GM23248 (cell line): ENCODE measurements around the gene GOLGA3. TPM values are rescaled to one million over a fixed set of nuclear protein-coding genes. Genes with fewer than 3 reads are reported as not detected.

ENCODE experiments used
- DNase-seq: peaks from one replicate; pipeline ENCODE4 v3.0.0-alpha.2; 2015
- H2AFZ ChIP-seq: fragments of 200-600 bp; sonication (generic); 2 replicates; pipeline ENCODE4 v1.6.1; 2016; ENCODE audit warnings: antibody characterized with exemption
- H3F3A ChIP-seq: fragments of 200-600 bp; sonication (generic); 2 replicates; pipeline ENCODE4 v1.6.1; 2016; ENCODE audit warnings: mild to moderate bottlenecking, antibody characterized with exemption, mixed run types; ENCODE audit not compliant: insufficient read depth
- H3K27ac ChIP-seq: fragments of 200-600 bp; sonication (generic); 2 replicates; pipeline ENCODE4 v1.5.1; 2016; ENCODE audit warnings: mild to moderate bottlenecking
- H3K27me3 ChIP-seq: fragments of 200-600 bp; sonication (generic); replicated peaks from 2 replicates; pipeline ENCODE4 v1.6.1; 2016; ENCODE audit warnings: mild to moderate bottlenecking; ENCODE audit not compliant: insufficient read depth
- H3K36me3 ChIP-seq: fragments of 200-600 bp; sonication (generic); 2 replicates; pipeline ENCODE4 v1.6.1; 2016; ENCODE audit warnings: low read depth, mild to moderate bottlenecking
- H3K4me1 ChIP-seq: fragments of 200-600 bp; sonication (generic); 2 replicates; pipeline ENCODE4 v1.6.1; 2016; ENCODE audit warnings: mild to moderate bottlenecking; ENCODE audit not compliant: insufficient read depth
- H3K4me2 ChIP-seq: fragments of 200-600 bp; sonication (generic); one replicate; pipeline ENCODE4 v1.6.1; 2016; ENCODE audit warnings: mild to moderate bottlenecking; ENCODE audit not compliant: unreplicated experiment
- H3K4me3 ChIP-seq: fragments of 200-600 bp; sonication (generic); 2 replicates; pipeline ENCODE4 v1.5.1; 2016; ENCODE audit warnings: mild to moderate bottlenecking
- H3K79me2 ChIP-seq: fragments of 200-600 bp; sonication (generic); 2 replicates; pipeline ENCODE4 v1.6.1; 2016; ENCODE audit warnings: mild to moderate bottlenecking; ENCODE audit not compliant: insufficient read depth
- H3K9ac ChIP-seq: fragments of 200-600 bp; sonication (generic); 2 replicates; pipeline ENCODE4 v1.6.1; 2016; ENCODE audit warnings: mild to moderate bottlenecking
- H3K9me2 ChIP-seq: fragments of 200-600 bp; sonication (generic); 2 replicates; pipeline ENCODE4 v1.6.1; 2016; ENCODE audit warnings: mixed run types, mild to moderate bottlenecking, moderate library complexity; ENCODE audit not compliant: insufficient read depth
- H3K9me3 ChIP-seq: fragments of 200-600 bp; sonication (generic); one replicate; pipeline ENCODE4 v1.6.1; 2017; ENCODE audit warnings: low read depth
- H4K20me1 ChIP-seq: fragments of 200-600 bp; sonication (generic); 2 replicates; pipeline ENCODE4 v1.6.0; 2016; ENCODE audit not compliant: insufficient read depth
- EZH2 ChIP-seq: fragments of 200-600 bp; sonication (generic); IDR thresholded peaks from 2 replicates; pipeline ENCODE4 v1.6.1; 2018; ENCODE audit warnings: antibody characterized with exemption, mild to moderate bottlenecking; ENCODE audit not compliant: insufficient read depth, poor library complexity, severe bottlenecking
- EZH2phosphoT487 ChIP-seq: fragments of 200-600 bp; sonication (generic); IDR thresholded peaks from 2 replicates; pipeline ENCODE4 v1.6.1; 2018; ENCODE audit warnings: antibody characterized with exemption, moderate library complexity, mild to moderate bottlenecking, low read depth; ENCODE audit not compliant: insufficient read depth
- WGBS, 2 experiments: methylation state at CpG; one replicate each; pipeline ENCODE4 v1.1.6; 2015 to 2017; ENCODE audit warnings: low lambda C conversion rate in 2 of 2, low coverage in 1 of 2; ENCODE audit errors: missing lambda C conversion rate in 2 of 2; 5-methylcytosine and 5-hydroxymethylcytosine counted together
- in situ Hi-C: fragments of 300-500 bp; cut with MboI; formaldehyde crosslinking; loops from 2 replicates; pipeline ENCODE4 v1.15.0; 2020
- polyA plus RNA-seq: library from polyadenylated mRNA; unstranded; fragments of >200 nt; fragmentation: Nextera tagmentation; extraction: Ambion mirVana; gene quantifications from 2 replicates; pipeline ENCODE4 v1.2.1, GENCODE V29; 2016
- total RNA-seq: library from RNA; depleted of rRNA; stranded (reverse); fragments of >200 nt; shearing (Covaris generic); gene quantifications from 2 replicates; pipeline ENCODE4 v1.2.3, GENCODE V29; 2014

GOLGA3 gene
- total and polyA plus RNA-seq, 2 experiments from 2014 or later, result 38.1 to 118 TPM

DNA sequence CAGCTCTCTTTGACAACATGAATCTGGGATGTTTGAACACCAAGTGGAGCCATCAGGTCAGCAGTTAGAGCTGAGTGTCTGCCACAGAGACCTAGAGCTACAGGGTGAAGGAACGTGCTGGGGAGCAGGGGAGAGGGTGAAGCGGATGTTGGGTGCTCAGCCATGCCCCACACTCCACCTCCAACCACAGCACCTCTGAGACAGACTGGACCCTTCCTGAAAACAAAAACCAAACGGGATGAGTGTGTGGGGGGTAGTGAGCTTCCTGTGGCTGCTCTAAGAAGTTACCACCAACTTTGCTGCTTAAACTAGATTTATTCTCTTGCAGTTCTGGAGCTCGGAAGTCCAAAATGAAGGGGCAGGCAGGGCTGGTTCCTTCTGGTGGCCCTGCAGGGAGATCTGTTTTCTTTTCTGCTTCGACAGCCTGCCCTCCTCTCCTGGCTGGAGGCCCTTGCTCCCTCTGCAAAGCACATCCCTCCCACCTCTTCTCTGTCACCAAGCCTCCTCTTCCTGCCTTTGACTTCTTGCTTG lies 5.6 kb upstream of the GOLGA3 start:
- H3K4me1 ChIP-seq, result no peaks in the 10 kb centered on the region
- TF ChIP-seq EZH2, result no peak
- no peak for TF ChIP-seq EZH2phosphoT487
- H3K4me2 ChIP-seq, result no peak overlapping the region
- no peaks in the 10 kb centered on the region for H3K79me2 ChIP-seq
- DNase-seq, result no peak
- in situ Hi-C loops, result no loop called here
- H3K9me2 ChIP-seq, result no peaks in the 10 kb centered on the region
- H4K20me1 ChIP-seq, result no peaks in the 10 kb centered on the region
- H2AFZ ChIP-seq, result no peak overlapping the region
- peaks cover 11% of the 10 kb centered on the region for H3F3A ChIP-seq
- WGBS, 2 experiments, result 96 to 99% methylated on average over 5 of the region's 5 CpGs
- H3K27ac ChIP-seq, result no peak overlapping the region
- no peaks in the 10 kb centered on the region for H3K27me3 ChIP-seq
- no peak overlapping the region for H3K4me3 ChIP-seq
- no peak overlapping the region for H3K9ac ChIP-seq
- no peaks in the 10 kb centered on the region for H3K9me3 ChIP-seq
- H3K36me3 ChIP-seq, result no peaks in the 10 kb centered on the region

DNA sequence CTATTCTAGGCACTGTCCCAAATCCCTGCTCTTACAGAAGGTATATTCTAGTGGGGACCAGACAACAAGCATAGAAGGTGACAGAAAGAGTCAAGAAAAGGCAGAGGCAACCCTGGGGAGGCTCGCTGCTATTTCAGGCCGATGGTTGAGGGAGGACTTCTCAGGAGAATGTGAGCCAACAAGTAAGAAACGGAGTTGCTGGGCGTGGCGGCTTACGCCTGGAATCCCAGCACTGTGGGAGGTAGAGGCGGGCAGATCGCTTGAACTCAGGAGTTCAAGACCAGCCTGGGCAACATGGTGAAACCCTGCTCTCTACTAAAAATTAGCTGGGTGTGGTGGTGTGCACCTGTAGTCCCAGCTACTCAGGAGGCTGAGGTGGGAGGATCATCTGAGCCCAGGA lies 4.7 kb upstream of the GOLGA3 start:
- WGBS, 2 experiments, result 95 to 98% methylated on average over 8 of the region's 8 CpGs
- Histone ChIP-seq H3K4me3 (no peak overlapping the region), H3K27me3 (no peaks in the 10 kb centered on the region), H3F3A (peaks cover 11% of the 10 kb centered on the region), H4K20me1 (no peaks in the 10 kb centered on the region), H3K4me1 (no peaks in the 10 kb centered on the region), H3K9ac (no peak overlapping the region), H2AFZ (no peak overlapping the region), H3K27ac (no peak overlapping the region), H3K79me2 (peaks cover under 1% of the 10 kb centered on the region), H3K4me2 (no peak overlapping the region), H3K36me3 (no peaks in the 10 kb centered on the region), H3K9me3 (no peaks in the 10 kb centered on the region), H3K9me2 (no peaks in the 10 kb centered on the region)
- no peak for TF ChIP-seq EZH2
- no peak for TF ChIP-seq EZH2phosphoT487
- no peak for DNase-seq
- in situ Hi-C loops, result no loop called here

DNA sequence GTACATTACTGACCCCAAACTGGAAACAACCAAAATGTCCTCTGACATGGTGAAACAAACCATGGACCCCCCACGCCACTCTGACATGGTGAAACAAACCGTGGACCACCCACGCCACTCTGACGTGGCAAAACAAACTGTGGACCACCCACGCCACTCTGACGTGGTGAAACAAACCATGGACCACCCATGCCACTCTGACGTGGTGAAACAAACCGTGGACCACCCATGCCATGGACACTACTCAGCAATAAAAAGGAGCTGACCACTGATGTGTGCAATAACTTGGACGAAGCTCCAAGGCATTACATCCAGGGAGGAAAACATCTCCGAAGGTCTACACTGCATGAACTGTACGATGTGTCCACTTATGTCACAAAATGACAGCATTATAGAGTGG lies 3.1 kb upstream of the GOLGA3 start:
- Histone ChIP-seq H3K36me3 (peaks cover 8% of the 10 kb centered on the region; the same call in 1 of the 2 replicates), H4K20me1 (no peaks in the 10 kb centered on the region), H3K9me2 (no peaks in the 10 kb centered on the region), H3F3A (peaks cover 11% of the 10 kb centered on the region), H3K9ac (no peak overlapping the region), H3K4me2 (no peak overlapping the region), H3K79me2 (peaks cover 17% of the 10 kb centered on the region), H3K4me3 (no peak overlapping the region), H3K9me3 (no peaks in the 10 kb centered on the region), H3K4me1 (peaks cover 6% of the 10 kb centered on the region), H3K27ac (no peak overlapping the region), H2AFZ (no peak overlapping the region), H3K27me3 (no peaks in the 10 kb centered on the region)
- no peak for DNase-seq
- TF ChIP-seq EZH2 (no peak), EZH2phosphoT487 (no peak)
- in situ Hi-C loops, result no loop called here
- 84 to 87% methylated on average over 11 of the region's 11 CpGs for WGBS, 2 experiments

DNA sequence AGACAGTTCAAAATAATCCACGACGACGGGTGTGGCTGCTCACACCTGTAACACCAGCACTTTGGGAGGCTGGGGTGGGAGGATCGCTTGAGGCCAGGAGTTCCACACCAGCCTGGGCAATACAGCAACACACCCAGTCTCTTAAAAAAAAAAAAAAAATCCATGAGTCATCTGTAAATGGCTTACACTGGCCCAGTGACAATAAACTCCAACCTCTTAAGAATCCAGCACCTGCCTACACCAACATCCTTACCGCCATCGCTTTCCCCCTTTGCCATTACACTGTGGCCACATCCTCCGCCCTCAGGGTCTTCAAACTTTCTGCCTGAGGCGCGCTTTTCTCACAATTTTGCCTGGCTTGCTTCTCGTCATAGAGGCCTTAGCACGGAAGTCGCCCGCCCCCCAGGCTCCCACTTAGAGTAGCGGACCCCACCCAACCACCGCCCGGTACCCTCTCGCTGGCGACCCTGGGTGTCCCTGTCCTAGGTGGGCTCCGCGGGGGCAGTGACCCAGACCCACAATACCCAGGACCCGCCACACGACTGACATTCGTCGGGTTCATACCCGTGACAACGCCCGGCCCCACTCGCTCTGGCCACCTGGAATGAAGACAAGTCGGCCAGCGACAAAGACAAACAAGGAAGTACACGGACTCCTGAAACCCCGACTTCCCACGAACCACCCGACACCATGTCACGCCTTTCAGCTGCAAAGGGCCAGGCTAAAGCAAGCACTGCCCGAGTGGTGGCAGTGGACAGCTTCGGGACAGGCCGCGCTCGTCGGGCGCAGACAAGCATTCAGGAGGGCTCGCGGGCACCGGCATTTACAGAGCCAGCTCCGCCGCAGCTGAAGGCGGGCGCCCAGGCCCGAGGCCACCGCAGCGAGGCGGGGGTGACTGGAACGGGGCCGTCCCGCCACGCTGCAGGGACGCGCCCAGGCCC lies 636 bp downstream of the GOLGA3 start:
- peaks cover 54% of the 10 kb centered on the region for H3K79me2 ChIP-seq
- H3K27ac ChIP-seq, result peak overlapping the region; percentile 98
- H3K27me3 ChIP-seq, result no peaks in the 10 kb centered on the region
- H3K36me3 ChIP-seq, result peaks cover 26% of the 10 kb centered on the region; the same call in 1 of the 2 replicates
- 4 to 5% methylated on average over 42 to 54 of the region's 59 CpGs for WGBS, 2 experiments
- H3K4me1 ChIP-seq, result peaks cover 14% of the 10 kb centered on the region
- no peaks in the 10 kb centered on the region for H3K9me2 ChIP-seq
- peak overlapping the region; percentile 17; the same call in 1 of the 2 replicates for H2AFZ ChIP-seq
- H4K20me1 ChIP-seq, result peaks cover 4% of the 10 kb centered on the region; the same call in 1 of the 2 replicates
- H3K9me3 ChIP-seq, result no peaks in the 10 kb centered on the region
- peak overlapping the region; percentile 88 for H3K4me2 ChIP-seq
- peak overlapping the region; percentile 99 for H3K4me3 ChIP-seq
- DNase-seq, result peak; percentile 88
- H3K9ac ChIP-seq, result peak overlapping the region; percentile 100
- no peak for TF ChIP-seq EZH2
- no peak for TF ChIP-seq EZH2phosphoT487
- in situ Hi-C loops, result no loop called here
- H3F3A ChIP-seq, result peaks cover 19% of the 10 kb centered on the region
